NCI-H2107 treated with DMSO at 0.1 percent for 48 hours (cell line): Measurements from ENCODE around the gene RTL10.

ENCODE experiments used
- DNase-seq: peaks from one replicate; lab custom pipeline; 2025; ENCODE audit not compliant: unreplicated experiment; lab: John Stamatoyannopoulos, UW

The RTL10 gene

GRCh38 chr22:19812910-19813309, 41.8 kb downstream of the RTL10 start:
- DNase-seq = no peak

- DNase-seq = no peak
Measured at GRCh38 chr22:19811811-19812771, 42.6 kb downstream of the RTL10 start.

GRCh38 chr22:19811211-19811621, 43.5 kb downstream of the RTL10 start:
- no peak for DNase-seq

GRCh38 chr22:19810381-19811201, 44.1 kb downstream of the RTL10 start:
- no peak for DNase-seq

- no peak for DNase-seq
Measured at GRCh38 chr22:19809741-19810140, 44.9 kb downstream of the RTL10 start.

- no peak for DNase-seq
Measured at GRCh38 chr22:19808873-19809478, 45.7 kb downstream of the RTL10 start.

- DNase-seq = no peak
Measured at GRCh38 chr22:19807914-19808872, 46.5 kb downstream of the RTL10 start.

GRCh38 chr22:19807161-19807913, 47.3 kb downstream of the RTL10 start:
- DNase-seq = no peak

GRCh38 chr22:19806213-19807160, 48.2 kb downstream of the RTL10 start:
- peak; percentile 0 for DNase-seq

- DNase-seq = no peak
Measured at GRCh38 chr22:19805821-19806212, 48.9 kb downstream of the RTL10 start.
